Measurements from ENCODE around the gene SSBP3.

DNA sequence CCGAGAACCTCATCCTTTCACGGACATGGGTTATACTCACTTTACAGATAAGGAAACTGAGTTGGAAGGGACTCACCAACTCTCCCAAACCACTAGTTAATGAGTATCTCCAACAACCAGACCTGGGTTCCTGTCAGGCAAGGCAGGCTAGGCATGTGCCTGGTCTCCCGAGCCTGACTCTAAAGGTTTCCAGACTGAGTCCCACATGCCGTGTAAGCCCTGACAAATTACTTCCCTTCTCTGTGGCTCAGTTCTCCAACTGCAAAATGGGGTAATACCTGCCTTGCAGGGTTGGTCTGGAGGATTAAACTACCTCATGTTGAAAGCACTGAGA lies 34.3 kb downstream of the SSBP3 start:
- TF ChIP-seq CTCF (conservative IDR thresholded peaks at IDR 0.05; ENCODE audit: low read depth, low read length) (no peak), EZH2 (IDR thresholded peaks at IDR 0.05; ENCODE audit: low read length, unreplicated experiment) (no peak), EZH2phosphoT487 (IDR thresholded peaks at IDR 0.05; ENCODE audit: borderline replicate concordance, low read length) (no peak)
